PC-3 (cell line): ENCODE data around the gene RASAL2.

Source experiments
- EZH2phosphoT487 ChIP-seq: fragments of 300-600 bp; sonication (generic); IDR thresholded peaks from 2 replicates; pipeline ENCODE4 v1.6.1; 2018; ENCODE audit warnings: mild to moderate bottlenecking, antibody characterized with exemption, low read length, borderline replicate concordance
- TF ChIP-seq, protein P1 (sequence below): fragments of 300-600 bp; sonication (generic); conservative IDR thresholded peaks from 2 replicates; pipeline ENCODE4 v1.5.1; 2017; ENCODE audit warnings: antibody characterized with exemption, low read depth, mild to moderate bottlenecking, low read length

DNA sequence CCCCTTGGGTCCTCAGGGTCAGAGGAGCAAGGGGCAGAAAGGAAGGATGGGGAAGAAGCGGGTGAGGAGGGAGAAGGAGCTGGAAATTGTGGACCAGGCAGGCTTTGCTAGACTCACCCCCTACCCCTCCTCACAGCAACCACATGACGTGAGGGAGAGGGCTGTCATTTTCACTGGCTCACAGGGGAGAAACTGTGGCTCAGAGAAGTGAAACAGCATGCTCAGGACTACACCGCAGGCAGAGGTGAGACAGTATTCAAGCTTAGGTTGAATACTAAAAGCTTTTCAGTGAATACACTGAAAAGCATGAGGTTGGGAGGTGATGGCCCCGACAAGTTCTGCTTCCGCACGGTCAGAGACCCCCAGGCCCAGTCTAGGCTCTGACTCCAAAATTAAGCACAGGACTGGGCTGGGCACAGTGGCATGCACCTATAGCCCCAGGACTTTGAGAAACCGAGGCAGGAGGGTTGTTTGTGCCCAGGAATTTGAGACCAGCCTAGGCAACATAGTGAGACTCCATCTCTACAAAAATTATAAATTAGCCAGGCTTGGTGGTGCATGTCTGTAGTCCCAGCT, 404.1 kb downstream of the RASAL2 start:
- TF ChIP-seq, protein P1, sequence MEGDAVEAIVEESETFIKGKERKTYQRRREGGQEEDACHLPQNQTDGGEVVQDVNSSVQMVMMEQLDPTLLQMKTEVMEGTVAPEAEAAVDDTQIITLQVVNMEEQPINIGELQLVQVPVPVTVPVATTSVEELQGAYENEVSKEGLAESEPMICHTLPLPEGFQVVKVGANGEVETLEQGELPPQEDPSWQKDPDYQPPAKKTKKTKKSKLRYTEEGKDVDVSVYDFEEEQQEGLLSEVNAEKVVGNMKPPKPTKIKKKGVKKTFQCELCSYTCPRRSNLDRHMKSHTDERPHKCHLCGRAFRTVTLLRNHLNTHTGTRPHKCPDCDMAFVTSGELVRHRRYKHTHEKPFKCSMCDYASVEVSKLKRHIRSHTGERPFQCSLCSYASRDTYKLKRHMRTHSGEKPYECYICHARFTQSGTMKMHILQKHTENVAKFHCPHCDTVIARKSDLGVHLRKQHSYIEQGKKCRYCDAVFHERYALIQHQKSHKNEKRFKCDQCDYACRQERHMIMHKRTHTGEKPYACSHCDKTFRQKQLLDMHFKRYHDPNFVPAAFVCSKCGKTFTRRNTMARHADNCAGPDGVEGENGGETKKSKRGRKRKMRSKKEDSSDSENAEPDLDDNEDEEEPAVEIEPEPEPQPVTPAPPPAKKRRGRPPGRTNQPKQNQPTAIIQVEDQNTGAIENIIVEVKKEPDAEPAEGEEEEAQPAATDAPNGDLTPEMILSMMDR, result no peak
- no peak for TF ChIP-seq EZH2phosphoT487
